ENCODE measurements around the gene SUGP2. TPM values are rescaled to one million over a fixed set of nuclear protein-coding genes. Genes with fewer than 3 reads are reported as not detected.

The SUGP2 gene
- total and polyA plus RNA-seq, 9 of the 15 experiments (the other 6 are each of a cell fraction or from before 2014, with no cell fraction given), result 13.1 to 101 (median 63.1) TPM

- TF ChIP-seq PRDM10 (IDR thresholded peaks at IDR 0.05; ENCODE audit: partially characterized antibody) (peak; percentile 72), HOXB6 (CRISPR knock-in tag; IDR thresholded peaks at IDR 0.05; ENCODE audit: borderline replicate concordance) (no peak), PURB (CRISPR knock-in tag; IDR thresholded peaks at IDR 0.05; ENCODE audit: low read depth) (no peak), HMG20B (CRISPR knock-in tag; IDR thresholded peaks at IDR 0.05) (no peak), ZNF79 (CRISPR knock-in tag; IDR thresholded peaks at IDR 0.05; ENCODE audit: low read depth) (no peak), SMAD2 (IDR thresholded peaks at IDR 0.05; ENCODE audit: low read depth, low read length) (no peak), HMGN3 (IDR thresholded peaks at IDR 0.05; ENCODE audit: borderline replicate concordance, extremely low read depth, insufficient read length, low read depth, low read length) (no peak), CSDE1 (IDR thresholded peaks at IDR 0.05) (no peak; a peak in 1 of 4 replicates), AFF1 (IDR thresholded peaks at IDR 0.05; ENCODE audit: low read depth in 1 of 2, partially characterized antibody in 2 of 2) (peak in 1 of 2 experiments; percentile 53), ZNF384 (IDR thresholded peaks at IDR 0.05; ENCODE audit: low read depth, low read length) (no peak), XRCC5 (IDR thresholded peaks at IDR 0.05; ENCODE audit: low read depth, low read length) (peak; percentile 19; the same call in 1 of the 2 replicates), PYGO2 (tag; IDR thresholded peaks at IDR 0.05) (no peak), ZNF121 (CRISPR knock-in tag; conservative IDR thresholded peaks at IDR 0.05) (no peak), ZBTB17 (CRISPR knock-in tag; IDR thresholded peaks at IDR 0.05) (no peak), SOX6 (IDR thresholded peaks at IDR 0.05) (no peak), CAMTA2 (CRISPR knock-in tag; conservative IDR thresholded peaks at IDR 0.05) (no peak), SAFB (IDR thresholded peaks at IDR 0.05; ENCODE audit: borderline replicate concordance, low read depth, low read length) (no peak), ESRRA (IDR thresholded peaks at IDR 0.05; ENCODE audit: borderline replicate concordance, low read depth) (no peak), ZNF224 (CRISPR knock-in tag; IDR thresholded peaks at IDR 0.05) (no peak), ZNF589 (CRISPR knock-in tag; IDR thresholded peaks at IDR 0.05; ENCODE audit: low read depth) (0 out of 2 replicates have a peak, but pooled peaks have one; percentile 29), MECOM (CRISPR knock-in tag; IDR thresholded peaks at IDR 0.05) (0 out of 2 replicates have a peak, but pooled peaks have one; percentile 4)
Measured at GRCh38 chr19:19062454-19063182, 29.3 kb upstream of the SUGP2 start (continued).

Data from K562 (cell line).